IMR-90 (cell line): Measurements from ENCODE around the gene LHFPL6. TPM values are rescaled to one million over a fixed set of nuclear protein-coding genes. Genes with fewer than 3 reads are reported as not detected.

Experiments used
- ATAC-seq: fragments of 200-7000 bp; cut with Tn5 transposase; 2 replicates; pipeline ENCODE4 v1.9.1; 2020; ENCODE audit warnings: low read depth, mild to moderate bottlenecking, moderate library complexity
- BruUV-seq: library from RNA; stranded (reverse); fragments of 400-500 nt; replicated peaks from 2 replicates; lab custom pipeline; 2021; lab: Mats Ljungman, UMichigan
- CTCF ChIA-PET: fragments of 300-600 bp; formaldehyde crosslinking; extraction: SDS; loops from one replicate; lab custom pipeline; 2021; ENCODE audit warnings: antibody characterized with exemption; lab: Yijun Ruan, JAX
- POLR2A ChIA-PET: fragments of 300-600 bp; sonication (Branson Sonifier 250); formaldehyde crosslinking; loops from one replicate; lab custom pipeline; 2022; ENCODE audit warnings: antibody characterized with exemption; ENCODE audit not compliant: unreplicated experiment; lab: Charles Lee
- DNase-seq: peaks from one replicate; pipeline ENCODE4 v3.0.0; 2013
- H2AFZ ChIP-seq: replicated peaks from 2 replicates; pipeline ENCODE3; 2013; ENCODE audit warnings: low read length, mild to moderate bottlenecking; ENCODE audit not compliant: poor library complexity
- H2AK5ac ChIP-seq: 2 replicates; pipeline ENCODE4 v1.6.1; 2013; ENCODE audit warnings: low read depth, low read length, inconsistent platforms
- H2AK9ac ChIP-seq: replicated peaks from 2 replicates; pipeline ENCODE3; 2013; ENCODE audit warnings: mild to moderate bottlenecking, low read depth, low read length, moderate library complexity; ENCODE audit not compliant: poor library complexity
- H2BK120ac ChIP-seq: 2 replicates; pipeline ENCODE4 v1.6.1; 2013; ENCODE audit warnings: low read depth, low read length, inconsistent platforms
- H2BK15ac ChIP-seq: 3 replicates; pipeline ENCODE4 v1.6.1; 2013; ENCODE audit warnings: low read depth, low read length, inconsistent platforms
- H2BK20ac ChIP-seq: 2 replicates; pipeline ENCODE4 v1.6.1; 2013; ENCODE audit warnings: low read depth, mild to moderate bottlenecking, inconsistent platforms, low read length, moderate library complexity
- H2BK5ac ChIP-seq: 2 replicates; pipeline ENCODE4 v1.6.1; 2013; ENCODE audit warnings: mild to moderate bottlenecking, low read depth, low read length, inconsistent platforms; ENCODE audit not compliant: poor library complexity, severe bottlenecking
- H3K14ac ChIP-seq: replicated peaks from 2 replicates; pipeline ENCODE4 v1.6.1; 2013; ENCODE audit warnings: low read depth, low read length, inconsistent platforms
- H3K18ac ChIP-seq: 2 replicates; pipeline ENCODE4 v1.6.1; 2013; ENCODE audit warnings: low read depth, low read length, control low read depth
- H3K23ac ChIP-seq: 2 replicates; pipeline ENCODE4 v1.6.1; 2013; ENCODE audit warnings: low read depth, low read length, inconsistent platforms
- H3K27ac ChIP-seq: 2 replicates; pipeline ENCODE4 v1.5.1; 2013; ENCODE audit warnings: mild to moderate bottlenecking, control low read depth, low read length; ENCODE audit not compliant: insufficient read depth
- H3K27me3 ChIP-seq: 2 replicates; pipeline ENCODE4 v1.6.1; 2013; ENCODE audit warnings: low read length; ENCODE audit not compliant: control insufficient read depth, insufficient read depth
- H3K36me3 ChIP-seq: 2 replicates; pipeline ENCODE4 v1.6.1; 2013; ENCODE audit warnings: low read length, mixed read lengths; ENCODE audit not compliant: control insufficient read depth, insufficient read depth
- H3K4ac ChIP-seq: 2 replicates; pipeline ENCODE4 v1.6.1; 2013; ENCODE audit warnings: low read depth, low read length, inconsistent platforms
- H3K4me1 ChIP-seq: 2 replicates; pipeline ENCODE4 v1.6.1; 2013; ENCODE audit warnings: low read length, mixed read lengths; ENCODE audit not compliant: control insufficient read depth, insufficient read depth
- H3K4me2 ChIP-seq: 2 replicates; pipeline ENCODE4 v1.6.1; 2013; ENCODE audit warnings: low read depth, mild to moderate bottlenecking, control low read depth, low read length, moderate library complexity
- H3K4me3 ChIP-seq: 2 replicates; pipeline ENCODE4 v1.5.1; 2013; ENCODE audit warnings: low read depth, mild to moderate bottlenecking, control low read depth, low read length, moderate library complexity; ENCODE audit not compliant: insufficient read depth
- H3K56ac ChIP-seq: 2 replicates; pipeline ENCODE4 v1.6.1; 2013; ENCODE audit warnings: low read length, inconsistent platforms; ENCODE audit not compliant: insufficient read depth; ENCODE audit errors: extremely low read depth
- H3K79me1 ChIP-seq, 2 experiments: 2 replicates each; pipeline ENCODE4 v1.6.1; 2013; ENCODE audit warnings: low read length in 2 of 2, inconsistent platforms in 1 of 2, low read depth in 1 of 2
- H3K9ac ChIP-seq: 2 replicates; pipeline ENCODE4 v1.6.1; 2013; ENCODE audit warnings: low read depth, low read length, control low read depth
- H3K9me1 ChIP-seq: 2 replicates; pipeline ENCODE4 v1.6.1; 2013; ENCODE audit warnings: low read length, inconsistent platforms; ENCODE audit not compliant: insufficient read depth
- H3K9me3 ChIP-seq: 2 replicates; pipeline ENCODE4 v1.6.1; 2013; ENCODE audit warnings: low read length; ENCODE audit not compliant: control insufficient read depth, insufficient read depth
- H4K20me1 ChIP-seq: 2 replicates; pipeline ENCODE4 v1.6.1; 2013; ENCODE audit warnings: low read length, inconsistent platforms; ENCODE audit not compliant: insufficient read depth
- H4K5ac ChIP-seq: 2 replicates; pipeline ENCODE4 v1.6.1; 2013; ENCODE audit warnings: mild to moderate bottlenecking, low read depth, low read length, control low read depth
- H4K8ac ChIP-seq, 2 experiments: 2 replicates each; pipeline ENCODE4 v1.6.1; 2013; ENCODE audit warnings: low read depth in 2 of 2, low read length in 2 of 2, control low read depth in 1 of 2, inconsistent platforms in 1 of 2
- H4K91ac ChIP-seq: 2 replicates; pipeline ENCODE4 v1.6.1; 2013; ENCODE audit warnings: low read depth, low read length, inconsistent platforms; ENCODE audit not compliant: insufficient read depth
- BHLHE40 ChIP-seq: fragments of 150-350 bp; IDR thresholded peaks from 2 replicates; pipeline ENCODE4 v1.6.1; 2016; ENCODE audit warnings: mild to moderate bottlenecking, low read depth, low read length
- CEBPB ChIP-seq: IDR thresholded peaks from 2 replicates; pipeline ENCODE4 v1.6.1; 2012; ENCODE audit warnings: low read depth, low read length, improper control_type of control experiment
- CHD1 ChIP-seq: IDR thresholded peaks from 2 replicates; pipeline ENCODE4 v1.6.1; 2012; ENCODE audit warnings: low read depth, low read length, improper control_type of control experiment
- FOS ChIP-seq: fragments of 150-350 bp; IDR thresholded peaks from 2 replicates; pipeline ENCODE4 v1.6.1; 2016; ENCODE audit warnings: low read depth, low read length
- MAZ ChIP-seq: IDR thresholded peaks from 2 replicates; pipeline ENCODE4 v1.6.1; 2012; ENCODE audit warnings: low read depth, mild to moderate bottlenecking, low read length, improper control_type of control experiment, moderate library complexity, borderline replicate concordance
- MXI1 ChIP-seq: IDR thresholded peaks from 2 replicates; pipeline ENCODE4 v1.6.1; 2012; ENCODE audit warnings: low read depth, mild to moderate bottlenecking, low read length, moderate library complexity, borderline replicate concordance
- POLR2A ChIP-seq: IDR thresholded peaks from 2 replicates; pipeline ENCODE4 v1.6.1; 2012; ENCODE audit warnings: mild to moderate bottlenecking, low read depth, low read length
- RAD21 ChIP-seq: IDR thresholded peaks from 2 replicates; pipeline ENCODE4 v1.6.1; 2012; ENCODE audit warnings: low read length, improper control_type of control experiment
- RCOR1 ChIP-seq: IDR thresholded peaks from 2 replicates; pipeline ENCODE4 v1.6.1; 2012; ENCODE audit warnings: mild to moderate bottlenecking, low read length, improper control_type of control experiment; ENCODE audit not compliant: insufficient replicate concordance
- RFX5 ChIP-seq: IDR thresholded peaks from 2 replicates; pipeline ENCODE4 v1.8.0; 2012; ENCODE audit warnings: low read depth, mild to moderate bottlenecking, low read length, moderate library complexity
- SMC3 ChIP-seq: fragments of 150-350 bp; IDR thresholded peaks from 2 replicates; pipeline ENCODE4 v1.6.1; 2016; ENCODE audit warnings: low read depth, mild to moderate bottlenecking, antibody characterized with exemption, low read length, moderate library complexity
- WGBS, 2 experiments: methylation state at CpG; one replicate each; pipeline versions ENCODE4 v1.1.5 to v1.1.7; 2013; ENCODE audit warnings: missing lambda C conversion rate in 2 of 2; ENCODE audit not compliant: insufficient read length in 1 of 2; ENCODE audit errors: extremely low coverage in 2 of 2; 5-methylcytosine and 5-hydroxymethylcytosine counted together
- dilution Hi-C: fragments of 300-500 bp; cut with HindIII; formaldehyde crosslinking; loops from one replicate; pipeline ENCODE4 v1.14.3; 2018; ENCODE audit warnings: low sequenced_read_pairs; ENCODE audit not compliant: unreplicated experiment
- in situ Hi-C: fragments of 300-500 bp; cut with MboI; formaldehyde crosslinking; loops from 3 replicates; pipeline ENCODE4 v1.14.3; 2019; ENCODE audit warnings: low sequenced_read_pairs, inconsistent platforms, mixed read lengths
- intact Hi-C: fragments of 100-400 bp; cut with micrococcal nuclease; formaldehyde crosslinking; loops from 2 replicates; pipeline ENCODE4 v1.10.0; 2022
- polyA plus RNA-seq, 3 experiments: library from polyadenylated mRNA; depleted of rRNA; stranded (reverse); fragments of >200 nt; gene quantifications; 2 replicates each; pipeline ENCODE4 v1.2.3, GENCODE V29; 2012; ENCODE audit warnings: low replicate concordance in 1 of 3
- total RNA-seq: library from RNA; depleted of rRNA; stranded (reverse); fragments of >200 nt; gene quantifications from 2 replicates; pipeline ENCODE4 v1.2.3, GENCODE V29; 2012
- TF ChIP-seq, protein P1 (sequence below): fragments of 150-350 bp; IDR thresholded peaks from 2 replicates; pipeline ENCODE4 v1.6.1; 2017; ENCODE audit warnings: mild to moderate bottlenecking, antibody characterized with exemption, low read length, low read depth
- TF ChIP-seq, protein P2 (sequence below): fragments of 150-350 bp; IDR thresholded peaks from 2 replicates; pipeline ENCODE4 v1.6.1; 2016; ENCODE audit warnings: low read depth, mild to moderate bottlenecking, low read length, moderate library complexity, borderline replicate concordance

The LHFPL6 gene
- total and polyA plus RNA-seq, 2 of the 4 experiments (the other 2 are of a cell fraction), result 24.7 to 36.1 TPM

- H3K18ac ChIP-seq, result peak overlapping the region; percentile 99
- peak overlapping the region; percentile 68 for H2AFZ ChIP-seq
Observed at GRCh38 chr13:39527301-39527700, 75.7 kb downstream of the LHFPL6 start.

More at GRCh38 chr13:39527301-39527700, 75.7 kb downstream of the LHFPL6 start:
- Histone ChIP-seq H3K9me1 (peaks cover 14% of the 10 kb centered on the region), H3K27ac (peak overlapping the region; percentile 93), H3K27me3 (no peaks in the 10 kb centered on the region), H3K4me2 (peak overlapping the region; percentile 2; the same call in 1 of the 2 replicates), H3K23ac (peak overlapping the region; percentile 85), H3K9ac (no peak overlapping the region), H3K79me1 (peaks cover 27 to 54% of the 10 kb centered on the region in 2 experiments), H3K4me3 (no peak overlapping the region), H3K36me3 (no peaks in the 10 kb centered on the region), H3K4me1 (peaks cover 21% of the 10 kb centered on the region), H4K91ac (peak overlapping the region; percentile 99), H3K56ac (peak overlapping the region; percentile 75; the same call in 1 of the 2 replicates), H2AK5ac (peak overlapping the region; percentile 99), H2BK5ac (peak overlapping the region; percentile 98), H4K5ac (peak overlapping the region; percentile 100), H2BK15ac (peak overlapping the region; percentile 100), H3K9me3 (no peaks in the 10 kb centered on the region), H2AK9ac (peak overlapping the region; percentile 93), H3K4ac (peak overlapping the region; percentile 100), H2BK120ac (peak overlapping the region; percentile 99), H4K8ac (peak overlapping the region; percentile 48 to 83), H3K14ac (peak overlapping the region; percentile 99), H2BK20ac (peak overlapping the region; percentile 100), H4K20me1 (no peaks in the 10 kb centered on the region)
- no peak for DNase-seq
- dilution Hi-C loops, result no loop called here
- BruUV-seq, result no TSS peak
- 100% methylated on average over 1 of the region's 3 CpGs; no CpG with 5 or more reads in 1 of the 2 experiments for WGBS, 2 experiments
- ATAC-seq, result no peak
- in situ Hi-C loops, result no loop called here
- intact Hi-C loops, result loop anchor here (5.0 kb wide), 1 partner anchor 65 kb away; no protein-coding TSS in a partner anchor
- ChIA-PET CTCF (interaction anchor here (0.6 to 1.4 kb wide), 5 partner anchors 10 to 192 kb away, joined by 3 to 5 read pairs (median 4); no protein-coding TSS in a partner anchor), POLR2A (interaction anchor here (0.7 kb wide), 1 partner anchor 71 kb away, joined by 3 read pairs; no protein-coding TSS in a partner anchor)
- TF ChIP-seq RAD21 (no peak), SMC3 (no peak), FOS (no peak), BHLHE40 (no peak), MXI1 (no peak), POLR2A (no peak), CHD1 (no peak), MAZ (no peak), RCOR1 (no peak), RFX5 (no peak), CEBPB (no peak)
- TF ChIP-seq, protein P1, sequence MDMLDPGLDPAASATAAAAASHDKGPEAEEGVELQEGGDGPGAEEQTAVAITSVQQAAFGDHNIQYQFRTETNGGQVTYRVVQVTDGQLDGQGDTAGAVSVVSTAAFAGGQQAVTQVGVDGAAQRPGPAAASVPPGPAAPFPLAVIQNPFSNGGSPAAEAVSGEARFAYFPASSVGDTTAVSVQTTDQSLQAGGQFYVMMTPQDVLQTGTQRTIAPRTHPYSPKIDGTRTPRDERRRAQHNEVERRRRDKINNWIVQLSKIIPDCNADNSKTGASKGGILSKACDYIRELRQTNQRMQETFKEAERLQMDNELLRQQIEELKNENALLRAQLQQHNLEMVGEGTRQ, result no peak
- TF ChIP-seq, protein P2, sequence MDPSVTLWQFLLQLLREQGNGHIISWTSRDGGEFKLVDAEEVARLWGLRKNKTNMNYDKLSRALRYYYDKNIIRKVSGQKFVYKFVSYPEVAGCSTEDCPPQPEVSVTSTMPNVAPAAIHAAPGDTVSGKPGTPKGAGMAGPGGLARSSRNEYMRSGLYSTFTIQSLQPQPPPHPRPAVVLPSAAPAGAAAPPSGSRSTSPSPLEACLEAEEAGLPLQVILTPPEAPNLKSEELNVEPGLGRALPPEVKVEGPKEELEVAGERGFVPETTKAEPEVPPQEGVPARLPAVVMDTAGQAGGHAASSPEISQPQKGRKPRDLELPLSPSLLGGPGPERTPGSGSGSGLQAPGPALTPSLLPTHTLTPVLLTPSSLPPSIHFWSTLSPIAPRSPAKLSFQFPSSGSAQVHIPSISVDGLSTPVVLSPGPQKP, result no peak
